ENCODE results near the gene CIAPIN1.

The CIAPIN1 gene

DNA sequence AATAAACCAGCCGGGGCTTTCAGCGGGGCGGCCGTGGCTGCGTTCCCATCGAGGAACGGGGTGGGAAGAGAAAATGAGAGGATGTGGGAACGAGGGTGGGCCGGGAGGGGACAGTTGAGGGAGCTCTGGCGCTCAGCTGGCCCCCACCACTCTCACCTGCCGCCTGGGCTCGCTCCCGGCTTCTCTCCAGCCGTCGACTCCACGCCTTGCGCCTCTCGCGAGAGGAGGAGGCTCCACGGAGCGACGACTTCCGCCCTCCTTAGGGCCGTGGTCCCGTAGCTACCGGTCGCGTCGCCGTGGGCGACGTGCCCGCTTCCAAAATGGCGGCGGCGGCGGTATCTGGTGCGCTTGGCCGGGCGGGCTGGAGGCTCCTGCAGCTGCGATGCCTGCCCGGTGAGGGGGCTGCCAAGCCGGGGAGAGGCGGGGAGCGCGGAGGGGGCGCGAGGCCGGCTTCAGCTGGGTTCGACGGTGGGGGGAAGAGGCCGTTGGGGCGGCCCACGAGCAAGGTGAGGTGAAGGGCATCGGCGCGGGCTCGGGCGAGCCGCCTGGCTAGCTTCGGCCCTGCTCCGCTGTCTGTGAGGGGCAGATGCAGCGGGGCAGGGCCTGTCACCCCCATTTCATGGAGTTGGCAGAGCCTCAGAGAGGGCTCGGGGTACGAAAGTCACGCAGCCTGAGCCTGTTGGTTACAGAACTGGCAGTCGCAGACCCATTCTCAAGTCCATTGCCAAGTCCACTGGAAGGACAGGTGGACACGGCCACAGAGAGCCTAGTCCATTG, at the start of gene CIAPIN1, which contains the start of gene COQ9:
Gene CIAPIN1 (minus strand): TSS at position 200 of the 777 bp plus-strand sequence. CDS start 6,457 bp downstream, outside the sequence.
Gene COQ9 (plus strand): TSS at position 294 of the 777 bp plus-strand sequence. CDS start 27 bp downstream, at position 321.
- peak; percentile 94 for DNase-seq (ENCODE audit: low spot score)

DNA sequence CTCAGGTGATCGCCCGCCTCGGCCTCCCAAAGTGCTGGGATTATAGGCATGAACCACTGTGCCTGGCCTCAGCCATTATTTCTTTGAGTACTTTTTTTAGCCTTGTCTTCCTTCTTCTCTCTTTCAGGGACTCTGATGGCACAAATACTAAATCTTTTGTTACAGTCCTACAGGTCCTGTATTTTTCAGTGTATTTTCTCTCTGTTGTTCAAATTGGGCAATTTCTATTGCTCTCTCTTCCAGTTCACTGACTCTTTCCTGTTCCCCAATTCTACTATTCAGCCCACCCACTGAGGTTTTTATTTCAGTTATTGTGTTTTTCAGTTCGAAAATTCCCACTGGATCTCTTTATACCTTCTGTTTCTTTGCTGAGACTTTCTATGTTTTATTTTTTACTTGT, 46.6 kb upstream of the CIAPIN1 start:
- no peak for DNase-seq (ENCODE audit: low spot score)

GRCh38 chr16:57489229-57489628, 42.0 kb upstream of the CIAPIN1 start:
- DNase-seq (ENCODE audit: low spot score): no peak

DNA sequence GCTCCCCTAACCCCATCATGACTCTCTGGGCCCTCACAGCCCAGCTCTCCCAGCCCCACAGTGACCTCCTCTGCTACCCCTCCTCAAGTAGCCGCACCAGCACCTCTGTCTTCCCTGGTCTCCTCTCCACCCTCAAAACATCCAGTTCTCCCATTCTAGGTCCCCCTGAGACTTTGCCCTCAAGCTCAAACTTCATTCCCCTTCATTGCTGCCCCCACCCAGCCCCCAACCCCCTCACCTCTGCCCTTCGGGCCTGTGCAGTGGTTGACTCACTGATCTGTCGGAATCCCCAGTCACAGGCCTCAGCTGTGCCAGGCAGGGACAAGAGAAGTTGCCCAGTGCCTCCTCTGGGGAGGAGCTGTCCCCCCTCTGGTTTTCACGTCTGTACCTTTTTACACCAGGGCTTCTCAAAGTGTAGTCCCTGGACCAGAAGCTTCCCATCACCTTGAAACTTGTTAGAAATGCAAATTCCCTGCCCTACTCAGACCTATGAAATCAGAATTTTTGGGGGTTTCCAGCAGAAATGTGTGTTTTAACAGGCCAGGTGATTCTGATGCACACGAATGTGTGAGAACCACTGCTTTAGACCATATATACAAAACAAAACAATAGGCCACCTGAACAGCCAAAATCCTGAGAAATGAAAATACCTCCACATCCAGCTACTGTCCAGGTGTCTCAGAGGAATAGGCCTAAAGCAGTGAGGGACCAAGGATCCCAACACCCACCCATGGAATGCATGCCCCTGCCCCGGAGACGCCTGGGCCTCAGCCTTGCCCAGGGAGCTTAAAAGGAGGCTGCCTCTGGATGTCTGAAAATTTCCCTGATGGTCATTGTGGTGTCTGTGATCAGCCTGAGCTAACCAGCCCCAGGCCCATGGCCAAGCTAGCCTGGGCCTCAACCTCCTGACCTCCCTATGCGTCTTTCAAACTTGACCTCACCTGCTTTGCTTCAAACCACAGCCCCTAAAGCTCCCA, 40.0 kb upstream of the CIAPIN1 start:
- no peak for DNase-seq (ENCODE audit: low spot score)

DNA sequence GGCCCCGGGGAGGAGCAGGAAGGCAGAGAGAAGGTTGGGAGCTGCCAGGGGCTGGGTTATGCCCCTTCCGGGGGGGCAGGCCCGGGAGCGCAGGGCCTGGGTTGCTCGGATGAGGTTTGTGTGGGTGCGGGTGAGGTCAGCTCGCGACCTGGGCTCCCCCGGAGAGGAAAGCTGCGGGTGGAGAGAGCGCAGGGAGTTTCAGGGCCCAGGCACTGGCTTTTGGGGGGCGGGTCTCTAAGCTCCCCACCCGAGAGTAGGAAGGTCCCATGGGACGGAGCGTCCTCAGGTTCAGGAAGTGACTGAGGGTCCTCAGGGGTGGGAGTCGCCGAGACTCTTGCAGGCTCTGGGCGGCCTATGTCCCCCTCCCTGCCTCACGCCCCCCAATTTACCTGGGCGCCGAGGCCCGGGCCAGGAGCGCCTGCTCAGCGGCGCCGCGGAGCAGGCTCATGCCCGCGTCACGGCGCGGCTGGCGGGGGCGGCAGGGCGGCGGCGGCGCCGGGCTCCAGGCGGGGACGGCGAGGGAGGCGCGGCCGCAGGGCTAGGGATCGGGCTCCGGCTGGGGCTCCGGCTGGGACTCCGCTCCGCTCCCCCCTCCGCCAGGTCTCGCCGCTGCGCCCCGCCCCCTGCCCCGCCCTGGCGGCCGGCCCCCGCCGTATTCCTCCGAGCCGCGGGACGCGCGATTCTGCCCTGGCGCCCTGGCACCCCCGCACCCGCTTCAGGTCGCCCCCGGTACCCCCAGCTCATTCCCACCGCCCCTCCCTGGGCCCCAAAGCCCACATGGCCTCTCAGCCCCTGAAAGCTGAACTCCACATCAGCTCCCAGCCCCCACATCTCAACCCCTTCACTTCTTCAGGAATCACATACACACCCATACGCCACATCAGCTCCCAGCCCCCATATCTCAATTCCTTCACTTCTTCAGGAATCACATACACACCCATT, 39.0 kb upstream of the CIAPIN1 start, which contains the start of gene DOK4:
Gene DOK4 (minus strand): TSS at position 578 of the 942 bp plus-strand sequence. CDS start 6,986 bp downstream, outside the sequence.
- DNase-seq (ENCODE audit: low spot score): peak; percentile 86

GRCh38 chr16:57485091-57485915, 38.1 kb upstream of the CIAPIN1 start:
- DNase-seq (ENCODE audit: low spot score): no peak

GRCh38 chr16:57484515-57485005, 37.4 kb upstream of the CIAPIN1 start:
- no peak for DNase-seq (ENCODE audit: low spot score)

GRCh38 chr16:57483725-57484514, 36.7 kb upstream of the CIAPIN1 start:
- DNase-seq (ENCODE audit: low spot score): no peak

- no peak for DNase-seq (ENCODE audit: low spot score)
Observed at GRCh38 chr16:57482845-57483545, 35.8 kb upstream of the CIAPIN1 start.

GRCh38 chr16:57481421-57481820, 34.2 kb upstream of the CIAPIN1 start:
- no peak for DNase-seq (ENCODE audit: low spot score)

- no peak for DNase-seq (ENCODE audit: low spot score)
Observed at GRCh38 chr16:57480754-57481230, 33.6 kb upstream of the CIAPIN1 start.

DNA sequence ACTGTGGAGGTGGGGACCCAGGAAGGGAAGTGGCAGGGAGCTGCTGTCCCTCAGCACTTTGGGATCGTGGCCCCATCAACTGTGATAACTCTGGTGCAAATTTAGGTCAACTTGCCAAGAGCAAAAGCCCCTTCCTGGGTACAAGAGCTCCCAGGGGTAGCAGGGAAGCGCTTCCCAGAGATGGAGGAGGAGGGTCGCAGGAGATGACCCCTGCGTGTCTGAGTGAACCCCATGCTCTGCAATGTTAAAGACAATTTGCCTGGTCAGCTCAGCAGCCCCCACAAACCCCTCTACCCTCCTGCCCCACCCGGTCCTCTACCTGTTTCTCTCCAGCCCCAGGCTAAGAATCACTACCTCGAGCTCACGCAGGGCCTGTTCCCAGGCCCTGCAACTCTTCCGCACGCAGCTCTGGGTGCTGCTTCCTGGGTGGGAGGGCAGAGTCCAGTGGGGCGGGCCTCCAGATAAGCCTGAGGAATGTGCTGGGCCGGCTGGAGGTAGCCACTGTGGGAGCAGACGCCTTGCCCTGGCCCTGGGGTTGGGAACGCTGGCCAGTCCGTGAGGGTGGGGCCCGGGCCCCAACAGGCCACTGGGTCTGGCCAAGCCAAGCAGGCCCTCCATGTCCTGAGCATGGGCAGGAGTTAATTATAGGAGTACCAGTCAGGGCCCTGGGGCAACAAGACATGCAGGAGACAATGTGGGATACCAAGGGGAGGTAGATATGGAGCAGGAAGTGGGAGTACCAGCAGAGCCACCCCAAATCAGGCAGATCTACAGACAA, 33.0 kb upstream of the CIAPIN1 start:
- no peak for DNase-seq (ENCODE audit: low spot score)

- peak; percentile 73 for DNase-seq (ENCODE audit: low spot score)
Observed at GRCh38 chr16:57479205-57479975, 32.2 kb upstream of the CIAPIN1 start.

DNA sequence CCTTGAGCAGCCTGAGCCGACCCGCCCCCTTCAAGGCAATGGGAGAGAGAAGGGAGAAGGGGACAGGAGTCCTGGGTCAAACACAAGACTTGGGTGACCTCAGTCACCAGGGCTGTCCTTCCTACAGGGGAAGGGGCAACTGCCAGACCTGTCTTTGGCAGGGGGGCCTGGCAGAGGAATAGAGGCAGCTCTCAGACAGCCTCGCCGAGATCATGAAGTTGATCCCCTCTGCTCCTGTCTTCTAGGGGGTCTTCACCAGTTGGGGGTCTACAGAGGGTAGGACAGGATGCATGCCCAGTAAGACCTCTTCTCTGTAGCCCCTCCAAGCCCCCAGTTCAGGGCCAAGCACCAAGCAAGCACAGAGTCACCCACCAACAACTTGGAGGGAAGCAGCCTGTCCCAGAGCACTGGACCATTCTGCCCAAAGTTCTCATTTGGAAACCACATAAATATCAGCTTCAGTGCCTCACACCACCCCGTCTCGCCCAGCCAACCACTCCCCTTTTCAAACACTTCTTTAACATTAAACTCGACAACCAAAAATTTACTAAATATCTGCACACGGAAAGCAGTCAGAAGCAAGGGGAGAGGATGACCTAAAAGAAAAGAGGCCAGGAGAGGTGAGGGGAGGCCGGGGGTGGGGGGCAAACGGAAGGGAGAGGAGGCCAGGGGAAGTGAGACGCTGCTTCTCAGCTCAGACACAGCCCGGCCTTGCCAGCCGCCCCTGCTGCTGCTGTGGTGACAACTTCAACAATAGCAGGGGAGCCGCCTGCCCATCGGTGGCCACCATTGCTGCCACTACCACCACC, 31.4 kb upstream of the CIAPIN1 start:
- no peak for DNase-seq (ENCODE audit: low spot score)

GRCh38 chr16:57477531-57478202, 30.5 kb upstream of the CIAPIN1 start:
- no peak for DNase-seq (ENCODE audit: low spot score)
